Measurements from ENCODE around the gene SLC32A1.

- TF ChIP-seq CTCF (IDR thresholded peaks at IDR 0.05; ENCODE audit: low read depth, low read length, poor library complexity, severe bottlenecking) (no peak), EZH2phosphoT487 (IDR thresholded peaks at IDR 0.05; ENCODE audit: borderline replicate concordance, low read length) (no peak)
Measured at GRCh38 chr20:38771621-38772020, 47.3 kb downstream of the SLC32A1 start.
